ENCODE results near the gene SNN.

Gene SNN

GRCh38 chr16:11667221-11667823 lies 933 bp upstream of the SNN start:
- DNase-seq (ENCODE audit: low read depth): no peak

GRCh38 chr16:11668623-11669379 lies 546 bp downstream of the SNN start:
- no peak for DNase-seq (ENCODE audit: low read depth)

GRCh38 chr16:11669380-11670146 lies 1.3 kb downstream of the SNN start:
- no peak for DNase-seq (ENCODE audit: low read depth)

- no peak for DNase-seq (ENCODE audit: low read depth)
Measured at GRCh38 chr16:11670171-11671131, 2.2 kb downstream of the SNN start.

GRCh38 chr16:11671271-11671670 lies 3.0 kb downstream of the SNN start:
- no peak for DNase-seq (ENCODE audit: low read depth)

- no peak for DNase-seq (ENCODE audit: low read depth)
Measured at GRCh38 chr16:11671676-11672075, 3.4 kb downstream of the SNN start.

- no peak for DNase-seq (ENCODE audit: low read depth)
Measured at GRCh38 chr16:11672206-11673090, 4.2 kb downstream of the SNN start.

- DNase-seq (ENCODE audit: low read depth): no peak
Measured at GRCh38 chr16:11673091-11674000, 5.1 kb downstream of the SNN start.

GRCh38 chr16:11674001-11674817 lies 6.0 kb downstream of the SNN start:
- no peak for DNase-seq (ENCODE audit: low read depth)

- DNase-seq (ENCODE audit: low read depth): no peak
Measured at GRCh38 chr16:11674818-11675560, 6.7 kb downstream of the SNN start.

- no peak for DNase-seq (ENCODE audit: low read depth)
Measured at GRCh38 chr16:11675561-11676511, 7.6 kb downstream of the SNN start.

- DNase-seq (ENCODE audit: low read depth): no peak
Measured at GRCh38 chr16:11676799-11677198, 8.5 kb downstream of the SNN start.

- no peak for DNase-seq (ENCODE audit: low read depth)
Measured at GRCh38 chr16:11677451-11677951, 9.2 kb downstream of the SNN start.

- no peak for DNase-seq (ENCODE audit: low read depth)
Measured at GRCh38 chr16:11677959-11678881, 10.0 kb downstream of the SNN start.

GRCh38 chr16:11679250-11679649 lies 11.0 kb downstream of the SNN start:
- DNase-seq (ENCODE audit: low read depth): no peak

Measured in activated T-cell treated with anti-CD3 and anti-CD28 coated beads for 48 hours (primary cell).